Immature natural killer cell (primary cell): ENCODE data around the gene MRPL2. TPM values are rescaled to one million over a fixed set of nuclear protein-coding genes. Genes with fewer than 3 reads are reported as not detected.
A peak's percentile ranks its signal among the peaks of the same experiment; 100 is the strongest.
"Not testable (repeated sequence)": the region's sequence is repeated elsewhere in the genome, so short reads cannot be mapped to it uniquely, and the experiment has no call there.

ENCODE experiments used
- DNase-seq, 3 donors: peaks; one replicate each; pipeline ENCODE4 v3.0.0; 2022; ENCODE audit warnings: mixed read lengths in 1 of 3
- H3K27ac Mint-ChIP-seq, 6 donors: one replicate each; pipeline ENCODE4 v1.8.0; 2020; ENCODE audit warnings: mixed read lengths in 6 of 6, mild to moderate bottlenecking in 5 of 6, inconsistent platforms in 4 of 6, moderate library complexity in 3 of 6
- H3K27me3 Mint-ChIP-seq, 3 donors: one replicate each; pipeline ENCODE4 v1.8.0; 2020 to 2021; ENCODE audit warnings: low read depth in 3 of 3, mild to moderate bottlenecking in 3 of 3, mixed read lengths in 3 of 3, moderate library complexity in 3 of 3, inconsistent platforms in 1 of 3
- H3K36me3 Mint-ChIP-seq, 3 donors: one replicate each; pipeline ENCODE4 v1.8.0; 2020; ENCODE audit warnings: mixed read lengths in 3 of 3, inconsistent platforms in 2 of 3, mild to moderate bottlenecking in 2 of 3
- H3K4me1 Mint-ChIP-seq, 2 donors: one replicate each; pipeline ENCODE4 v1.8.0; 2020; ENCODE audit warnings: inconsistent platforms in 2 of 2, mild to moderate bottlenecking in 2 of 2, mixed read lengths in 2 of 2, moderate library complexity in 1 of 2
- H3K4me3 Mint-ChIP-seq, 5 donors: one replicate each; pipeline ENCODE4 v1.8.0; 2020; ENCODE audit warnings: mild to moderate bottlenecking in 5 of 5, mixed read lengths in 5 of 5, inconsistent platforms in 3 of 5, moderate library complexity in 3 of 5
- H3K9me3 Mint-ChIP-seq, 6 donors: one replicate each; pipeline ENCODE4 v1.8.0; 2020; ENCODE audit warnings: mild to moderate bottlenecking in 6 of 6, mixed read lengths in 6 of 6, inconsistent platforms in 4 of 6, moderate library complexity in 3 of 6
- polyA plus RNA-seq, 3 donors: library from polyadenylated mRNA; unstranded; fragments of 300-500 nt; fragmentation: Illumina TruSeq; gene quantifications; one replicate each; pipeline ENCODE4 v1.2.3, GENCODE V29; 2021

The MRPL2 gene
- polyA plus RNA-seq, 3 donors from 2014 or later = 37.5 to 60.8 (median 54.0) TPM

- Mint-ChIP-seq H3K27me3 (peaks cover 0 to 1% (median 0%) of the 10 kb centered on the region in 3 donors), H3K9me3 (no peaks in the 10 kb centered on the region), H3K4me3 (no peak overlapping the region), H3K4me1 (peaks cover 3 to 17% of the 10 kb centered on the region in 2 donors), H3K36me3 (no peaks in the 10 kb centered on the region), H3K27ac (no peak overlapping the region)
- DNase-seq = no peak
These were observed 31.8 kb upstream of the MRPL2 start for GRCh38 chr6:43091020-43091419.

DNA sequence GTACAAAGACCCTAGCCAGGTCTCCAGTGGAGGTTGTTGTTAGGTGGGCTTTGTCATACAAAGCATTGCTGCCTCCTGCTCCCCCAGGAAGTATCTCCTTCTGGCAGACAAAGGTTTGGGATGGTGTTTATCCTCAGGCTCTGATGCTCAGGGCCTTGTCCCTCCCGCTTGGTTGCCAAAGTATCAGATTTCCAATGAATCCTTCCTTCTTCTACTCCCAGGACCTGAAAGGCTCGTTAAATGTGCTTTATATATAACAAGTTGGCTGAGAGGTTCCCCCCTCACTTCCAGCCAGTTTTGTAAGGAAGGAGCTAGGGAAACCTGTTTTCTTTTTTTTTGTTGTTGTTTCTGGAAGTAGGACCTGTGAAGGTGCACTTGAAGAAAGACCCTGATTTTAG lies 31.3 kb upstream of the MRPL2 start:
- Mint-ChIP-seq H3K9me3 (no peaks in the 10 kb centered on the region), H3K4me1 (peaks cover 3 to 17% of the 10 kb centered on the region in 2 donors), H3K4me3 (no peak overlapping the region), H3K27ac (no peak overlapping the region), H3K36me3 (no peaks in the 10 kb centered on the region), H3K27me3 (peaks cover 0 to 1% (median 0%) of the 10 kb centered on the region in 3 donors)
- no peak for DNase-seq

DNA sequence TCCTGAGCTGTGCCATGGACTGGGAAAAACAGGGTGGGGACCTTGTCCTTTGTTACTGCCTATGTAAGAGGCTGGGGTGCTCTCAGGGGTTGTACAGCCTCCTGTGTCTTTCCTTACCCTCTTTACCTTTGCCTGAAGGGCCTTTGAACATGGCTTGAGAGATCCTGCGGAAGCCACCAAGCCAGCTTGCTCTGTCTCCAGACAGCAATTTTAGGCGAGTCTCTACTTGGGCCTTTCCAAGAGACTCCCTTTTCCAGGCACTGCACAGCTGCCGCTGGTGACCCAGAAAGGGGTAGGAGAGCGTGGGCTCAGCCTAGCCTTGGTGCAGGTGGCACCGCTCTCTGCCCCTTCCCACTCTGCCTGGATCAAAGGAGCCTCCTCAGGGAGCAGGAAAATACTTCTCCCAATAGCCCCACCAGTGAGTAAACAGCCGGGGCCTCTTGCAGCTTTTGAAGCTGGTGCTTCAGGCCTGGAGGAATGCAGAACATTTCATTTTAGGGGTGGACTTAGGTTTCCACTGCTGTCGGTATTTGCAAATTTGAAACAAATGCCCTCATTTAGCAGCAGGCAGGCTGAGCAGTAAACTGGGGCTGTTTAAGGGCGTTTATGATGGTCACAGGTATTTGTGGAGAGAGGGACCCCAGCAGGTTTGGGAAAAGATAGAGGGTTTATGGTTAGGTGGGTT lies 30.8 kb upstream of the MRPL2 start:
- H3K9me3 Mint-ChIP-seq = no peaks in the 10 kb centered on the region
- H3K27me3 Mint-ChIP-seq = no peaks in the 10 kb centered on the region
- H3K4me1 Mint-ChIP-seq = peaks cover 3 to 17% of the 10 kb centered on the region in 2 donors
- no peak overlapping the region for H3K27ac Mint-ChIP-seq
- no peak overlapping the region for H3K4me3 Mint-ChIP-seq
- DNase-seq = no peak
- no peaks in the 10 kb centered on the region for H3K36me3 Mint-ChIP-seq

DNA sequence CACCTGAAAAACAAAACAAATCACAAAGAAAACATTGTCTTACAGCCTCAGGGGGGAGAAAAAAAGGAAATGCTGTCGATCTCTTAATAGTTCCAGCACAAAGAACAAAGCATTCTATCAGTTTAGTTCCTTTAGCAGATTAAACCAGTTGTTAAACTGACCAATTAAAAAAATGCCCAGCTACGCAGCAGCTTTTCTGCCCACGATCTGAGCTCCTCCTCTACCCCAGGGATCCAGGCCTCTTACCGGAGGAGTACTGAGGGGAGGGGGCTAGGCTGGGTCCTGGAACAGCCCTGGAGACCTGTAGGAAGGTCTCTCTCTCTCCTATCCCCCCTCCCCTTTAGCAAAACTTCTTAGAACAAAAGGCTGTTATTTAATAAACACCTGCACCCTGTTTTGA lies 30.2 kb upstream of the MRPL2 start:
- Mint-ChIP-seq H3K36me3 (no peaks in the 10 kb centered on the region), H3K27ac (no peak overlapping the region), H3K4me1 (peaks cover 3 to 17% of the 10 kb centered on the region in 2 donors), H3K4me3 (no peak overlapping the region), H3K27me3 (no peaks in the 10 kb centered on the region), H3K9me3 (no peaks in the 10 kb centered on the region)
- no peak for DNase-seq

DNA sequence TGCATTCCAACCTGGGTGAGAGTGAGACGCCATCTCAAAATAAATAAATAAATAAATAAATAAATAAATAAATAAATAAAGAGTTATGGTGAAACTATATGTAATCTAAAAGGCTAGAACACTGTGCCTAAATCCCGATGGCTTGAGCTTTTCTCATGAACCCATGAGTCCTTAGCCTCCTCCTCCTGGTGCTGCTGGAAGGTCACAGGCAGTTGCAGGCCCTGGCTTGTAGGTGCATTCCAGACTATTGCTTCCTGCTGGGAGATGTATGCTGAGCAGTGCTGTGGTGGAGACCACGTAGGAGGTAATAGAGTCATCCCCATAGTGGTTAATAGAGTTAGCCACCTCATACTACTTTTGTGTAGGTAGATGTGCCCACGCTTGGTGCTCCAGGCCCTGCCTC lies 29.4 kb upstream of the MRPL2 start:
- H3K4me1 Mint-ChIP-seq = peaks cover 0 to 10% of the 10 kb centered on the region in 2 donors
- DNase-seq = no peak
- H3K27me3 Mint-ChIP-seq = peaks cover 0 to 3% (median 0%) of the 10 kb centered on the region in 3 donors
- no peaks in the 10 kb centered on the region for H3K36me3 Mint-ChIP-seq
- H3K4me3 Mint-ChIP-seq = no peak overlapping the region
- no peak overlapping the region for H3K27ac Mint-ChIP-seq
- H3K9me3 Mint-ChIP-seq = no peaks in the 10 kb centered on the region

DNA sequence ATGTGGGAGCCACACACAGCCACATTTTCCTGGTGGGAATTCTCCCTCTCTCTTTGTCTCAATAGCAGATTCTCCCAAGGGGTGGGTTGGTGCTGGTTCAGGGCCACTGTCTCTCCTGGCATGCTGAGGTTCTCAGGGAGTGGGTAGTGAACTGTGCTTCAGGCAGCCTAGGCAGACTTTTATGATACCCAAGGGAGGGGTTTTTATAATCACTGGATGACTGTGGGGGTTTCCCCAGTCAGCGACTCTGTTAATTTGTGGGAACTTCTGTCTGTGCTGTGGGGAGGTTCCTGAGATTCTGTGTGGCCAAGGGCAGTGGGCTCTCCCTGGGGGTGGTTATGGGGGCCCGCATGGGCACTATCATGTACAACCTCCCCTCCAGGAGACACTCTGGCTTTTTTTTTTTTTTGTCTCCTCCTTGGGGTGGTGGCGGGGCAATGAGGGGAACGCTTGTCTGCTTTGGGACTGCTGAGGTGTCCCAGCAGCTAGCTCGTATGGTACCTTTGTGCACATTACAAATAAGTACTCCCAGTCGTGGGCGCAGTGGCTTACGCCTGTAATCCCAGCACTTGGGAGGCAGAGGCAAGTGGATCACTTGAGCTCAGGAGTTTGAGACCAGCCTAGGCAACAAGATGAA lies 26.9 kb upstream of the MRPL2 start:
- H3K4me3 Mint-ChIP-seq = no peak overlapping the region
- peaks cover 0 to 3% (median 0%) of the 10 kb centered on the region in 3 donors for H3K27me3 Mint-ChIP-seq
- no peak overlapping the region for H3K27ac Mint-ChIP-seq
- no peaks in the 10 kb centered on the region for H3K4me1 Mint-ChIP-seq
- H3K9me3 Mint-ChIP-seq = no peaks in the 10 kb centered on the region
- DNase-seq = no peak
- H3K36me3 Mint-ChIP-seq = no peaks in the 10 kb centered on the region

DNA sequence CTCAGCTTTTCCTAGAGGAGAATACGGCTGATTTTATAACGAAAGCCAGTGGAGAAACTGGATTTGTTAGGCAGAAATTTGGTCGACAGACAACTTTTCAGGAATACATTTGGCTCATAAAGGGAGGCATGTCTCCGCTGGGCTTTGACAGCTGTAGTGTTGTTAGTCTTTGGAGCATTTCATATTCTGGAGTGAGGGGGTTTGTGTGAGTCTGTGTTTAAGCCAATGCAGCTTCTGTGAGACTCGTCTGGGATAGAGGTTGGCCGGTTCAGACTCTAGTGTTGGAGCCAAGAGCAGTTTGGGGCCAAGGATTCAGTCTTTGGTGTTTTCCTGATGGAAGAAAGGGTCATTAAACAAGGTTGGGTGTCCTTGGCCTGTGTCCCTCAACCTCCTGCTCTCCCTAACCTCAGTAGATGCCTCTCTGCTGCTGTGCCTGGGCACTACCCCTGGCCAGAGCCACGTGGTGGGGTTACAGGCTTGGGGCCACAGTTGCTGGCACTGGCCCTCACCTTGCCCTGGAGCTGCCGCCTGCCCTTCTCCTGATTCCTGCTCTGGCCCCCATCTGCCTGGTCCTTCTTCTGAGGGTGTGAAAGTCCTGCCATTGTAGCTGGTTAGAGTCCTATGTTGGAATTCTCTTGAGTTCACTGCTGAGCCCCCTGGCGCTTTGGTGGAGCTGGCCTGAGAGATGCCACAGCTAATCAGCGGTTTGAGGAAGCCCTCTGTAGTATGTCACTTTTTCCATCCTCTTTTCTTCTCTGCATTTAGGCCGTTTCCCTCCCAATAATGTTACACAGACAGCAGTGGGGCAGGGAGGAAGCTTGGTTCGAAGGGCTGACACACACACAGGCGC lies 23.8 kb upstream of the MRPL2 start:
- peaks cover 0 to 4% of the 10 kb centered on the region in 2 donors for H3K4me1 Mint-ChIP-seq
- no peaks in the 10 kb centered on the region for H3K36me3 Mint-ChIP-seq
- H3K4me3 Mint-ChIP-seq = no peak overlapping the region
- DNase-seq = no peak
- H3K27ac Mint-ChIP-seq = peak overlapping the region in 1 of 6 donors; percentile 36
- H3K27me3 Mint-ChIP-seq = peaks cover 0 to 6% (median 3%) of the 10 kb centered on the region in 3 donors
- H3K9me3 Mint-ChIP-seq = no peaks in the 10 kb centered on the region

- DNase-seq, H3K4me3 Mint-ChIP-seq, H3K9me3 Mint-ChIP-seq, H3K27ac Mint-ChIP-seq, H3K36me3 Mint-ChIP-seq: not testable (repeated sequence)
- Mint-ChIP-seq H3K27me3 (peaks cover 0 to 15% (median 3%) of the 10 kb centered on the region in 3 donors), H3K4me1 (peaks cover 10 to 13% of the 10 kb centered on the region in 2 donors)
These were observed 22.7 kb upstream of the MRPL2 start for GRCh38 chr6:43081922-43082321.

DNA sequence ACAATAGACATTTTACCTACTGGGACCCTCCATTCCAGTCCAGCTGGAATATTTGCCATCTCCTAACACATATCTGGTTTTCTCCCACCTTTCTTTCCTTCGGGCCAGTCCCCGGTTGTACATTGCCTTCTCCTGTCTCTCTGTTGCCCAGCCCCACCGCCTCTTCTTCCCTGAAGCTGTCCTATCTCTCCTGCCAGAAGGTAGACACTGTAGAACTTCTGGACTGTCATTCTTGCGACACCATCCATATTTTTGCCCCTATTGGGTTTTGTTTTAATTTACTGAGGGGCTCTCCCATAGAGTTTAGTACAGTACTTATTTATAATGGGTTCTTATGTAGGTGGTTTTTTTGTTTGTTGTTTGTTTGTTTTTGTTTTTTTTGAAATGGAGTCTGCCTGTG lies 21.8 kb upstream of the MRPL2 start:
- DNase-seq = no peak
- Mint-ChIP-seq H3K4me3 (no peak overlapping the region), H3K36me3 (no peaks in the 10 kb centered on the region), H3K4me1 (peaks cover 10 to 13% of the 10 kb centered on the region in 2 donors), H3K27ac (no peak overlapping the region), H3K27me3 (peaks cover 0 to 15% (median 3%) of the 10 kb centered on the region in 3 donors), H3K9me3 (no peaks in the 10 kb centered on the region)

GRCh38 chr6:43078691-43079090 lies 19.5 kb upstream of the MRPL2 start:
- no peaks in the 10 kb centered on the region for H3K9me3 Mint-ChIP-seq
- H3K27me3 Mint-ChIP-seq = peaks cover 0 to 12% (median 3%) of the 10 kb centered on the region in 3 donors
- peak overlapping the region in 1 of 6 donors; percentile 8 for H3K27ac Mint-ChIP-seq
- peaks cover 12 to 13% of the 10 kb centered on the region in 2 donors for H3K4me1 Mint-ChIP-seq
- H3K36me3 Mint-ChIP-seq = peaks cover 6 to 7% (median 6%) of the 10 kb centered on the region in 3 donors
- no peak for DNase-seq
- peak overlapping the region in 1 of 5 donors; percentile 53 for H3K4me3 Mint-ChIP-seq

- Mint-ChIP-seq H3K27ac (no peak overlapping the region), H3K9me3 (no peaks in the 10 kb centered on the region), H3K27me3 (peaks cover 0 to 12% (median 3%) of the 10 kb centered on the region in 3 donors), H3K36me3 (peaks cover 7 to 11% (median 11%) of the 10 kb centered on the region in 3 donors), H3K4me1 (peaks cover 12 to 13% of the 10 kb centered on the region in 2 donors), H3K4me3 (peak overlapping the region; percentile 6 to 64 (median 39))
- DNase-seq = no peak
These were observed 18.8 kb upstream of the MRPL2 start for GRCh38 chr6:43077981-43078511.

GRCh38 chr6:43077333-43077809 lies 18.1 kb upstream of the MRPL2 start:
- H3K27me3 Mint-ChIP-seq = peaks cover 0 to 15% (median 3%) of the 10 kb centered on the region in 3 donors
- H3K4me3 Mint-ChIP-seq = peak overlapping the region; percentile 13 to 64 (median 53)
- H3K9me3 Mint-ChIP-seq = no peaks in the 10 kb centered on the region
- H3K27ac Mint-ChIP-seq = no peak overlapping the region
- DNase-seq = no peak
- H3K36me3 Mint-ChIP-seq = peaks cover 13 to 18% (median 17%) of the 10 kb centered on the region in 3 donors
- H3K4me1 Mint-ChIP-seq = peaks cover 12 to 13% of the 10 kb centered on the region in 2 donors

GRCh38 chr6:43076464-43077332 lies 17.5 kb upstream of the MRPL2 start:
- Mint-ChIP-seq H3K27ac (no peak overlapping the region), H3K4me1 (peaks cover 12 to 13% of the 10 kb centered on the region in 2 donors), H3K36me3 (peaks cover 18 to 24% (median 24%) of the 10 kb centered on the region in 3 donors), H3K27me3 (peaks cover 0 to 15% (median 3%) of the 10 kb centered on the region in 3 donors), H3K9me3 (no peaks in the 10 kb centered on the region), H3K4me3 (peak overlapping the region; percentile 13 to 64 (median 53))
- DNase-seq = peak in 1 of 3 donors; percentile 9
